GM12864 (cell line): ENCODE results near the gene SMIM17.

Experiments
- DNase-seq: peaks from one replicate; pipeline ENCODE4 v3.0.0-alpha.2; 2011; ENCODE audit warnings: low read depth
- H3K4me3 ChIP-seq: 2 replicates; pipeline ENCODE4 v1.5.1; 2011; ENCODE audit warnings: mild to moderate bottlenecking, low read depth, low read length, control low read depth
- TF ChIP-seq, protein P1 (sequence below): IDR thresholded peaks from 2 replicates; pipeline ENCODE4 v1.5.1; 2011; ENCODE audit warnings: low read depth, mild to moderate bottlenecking, moderate library complexity, low read length, control low read depth, inconsistent platforms; ENCODE audit errors: missing control alignments

SMIM17 gene

GRCh38 chr19:56683116-56683515, 40.2 kb downstream of the SMIM17 start:
- no peak overlapping the region for H3K4me3 ChIP-seq
- DNase-seq: no peak
- TF ChIP-seq, protein P1, sequence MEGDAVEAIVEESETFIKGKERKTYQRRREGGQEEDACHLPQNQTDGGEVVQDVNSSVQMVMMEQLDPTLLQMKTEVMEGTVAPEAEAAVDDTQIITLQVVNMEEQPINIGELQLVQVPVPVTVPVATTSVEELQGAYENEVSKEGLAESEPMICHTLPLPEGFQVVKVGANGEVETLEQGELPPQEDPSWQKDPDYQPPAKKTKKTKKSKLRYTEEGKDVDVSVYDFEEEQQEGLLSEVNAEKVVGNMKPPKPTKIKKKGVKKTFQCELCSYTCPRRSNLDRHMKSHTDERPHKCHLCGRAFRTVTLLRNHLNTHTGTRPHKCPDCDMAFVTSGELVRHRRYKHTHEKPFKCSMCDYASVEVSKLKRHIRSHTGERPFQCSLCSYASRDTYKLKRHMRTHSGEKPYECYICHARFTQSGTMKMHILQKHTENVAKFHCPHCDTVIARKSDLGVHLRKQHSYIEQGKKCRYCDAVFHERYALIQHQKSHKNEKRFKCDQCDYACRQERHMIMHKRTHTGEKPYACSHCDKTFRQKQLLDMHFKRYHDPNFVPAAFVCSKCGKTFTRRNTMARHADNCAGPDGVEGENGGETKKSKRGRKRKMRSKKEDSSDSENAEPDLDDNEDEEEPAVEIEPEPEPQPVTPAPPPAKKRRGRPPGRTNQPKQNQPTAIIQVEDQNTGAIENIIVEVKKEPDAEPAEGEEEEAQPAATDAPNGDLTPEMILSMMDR: no peak

DNA sequence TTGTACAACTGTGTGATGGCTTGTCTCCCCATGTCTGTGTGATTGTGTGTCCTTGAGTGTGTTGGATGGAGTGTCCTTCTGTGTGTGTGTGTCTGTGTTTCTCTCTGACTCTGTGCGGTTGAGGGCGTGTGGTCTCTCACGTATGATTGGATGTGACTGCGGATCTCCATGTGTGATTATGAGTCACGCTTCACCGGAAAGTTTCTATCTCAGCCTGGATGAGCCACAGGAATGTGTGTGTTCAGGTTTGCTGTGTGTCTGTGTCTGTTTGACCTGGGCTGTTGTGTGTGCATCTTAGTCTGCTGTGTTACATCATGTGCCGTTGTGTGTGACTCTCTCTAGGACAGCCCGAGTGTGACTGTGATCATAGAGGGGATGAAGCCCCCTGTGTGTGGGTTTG, 44.1 kb downstream of the SMIM17 start:
- DNase-seq: no peak
- TF ChIP-seq, protein P1: no peak
- no peak overlapping the region for H3K4me3 ChIP-seq

GRCh38 chr19:56689198-56689597, 46.2 kb downstream of the SMIM17 start:
- no peak overlapping the region for H3K4me3 ChIP-seq
- no peak for DNase-seq
- TF ChIP-seq, protein P1: no peak

DNA sequence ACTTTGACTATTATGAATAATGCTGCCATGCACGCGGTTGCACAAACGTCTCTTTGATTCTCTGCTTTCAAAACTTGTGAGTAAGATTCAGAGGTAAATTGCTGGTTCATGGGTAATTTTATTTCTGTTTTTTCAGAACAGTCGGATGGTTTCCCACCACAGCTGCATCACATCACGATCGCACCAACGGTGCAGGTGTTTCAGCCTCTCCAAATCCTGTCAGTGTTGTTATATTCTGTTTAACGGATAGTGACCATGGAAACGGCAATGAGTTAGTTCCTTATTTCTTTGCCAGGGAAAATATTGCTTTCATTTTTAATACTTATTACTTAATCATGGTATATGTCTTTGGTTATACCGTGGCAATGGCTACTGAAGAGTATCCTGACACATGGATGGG, 47.7 kb downstream of the SMIM17 start:
- H3K4me3 ChIP-seq: no peak overlapping the region
- DNase-seq: no peak
- TF ChIP-seq, protein P1: no peak

DNA sequence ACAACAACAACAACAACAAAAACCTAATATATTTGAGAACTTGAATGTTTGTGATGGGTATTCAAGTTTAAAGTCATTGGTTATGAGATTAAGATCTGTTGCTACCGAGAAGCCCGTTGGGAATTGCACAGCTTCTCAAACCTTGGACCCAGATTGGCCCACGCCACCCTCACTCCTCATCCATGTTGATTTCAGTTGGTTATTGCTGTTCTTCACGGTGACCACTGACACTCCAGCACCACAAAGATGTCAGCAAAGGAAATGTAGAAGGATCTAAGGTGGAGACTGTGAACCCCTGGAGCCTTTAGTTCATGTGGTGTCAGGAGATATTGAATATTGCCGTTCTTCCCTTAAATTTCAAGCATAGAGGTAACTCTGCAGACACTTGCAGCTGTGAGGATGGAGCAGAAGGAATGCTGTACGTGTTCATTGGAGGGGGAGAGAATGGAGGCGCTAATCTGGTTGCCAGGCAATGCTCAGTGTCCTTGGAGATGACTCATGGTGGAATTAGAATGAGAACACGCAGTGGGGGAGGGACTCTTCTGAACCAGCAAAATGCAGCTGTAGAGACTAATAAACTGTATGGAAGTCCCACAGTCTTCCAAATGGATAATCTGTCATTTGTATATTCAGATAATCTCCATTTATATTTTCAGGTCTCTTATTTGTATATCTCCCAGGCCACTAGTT, 49.4 kb downstream of the SMIM17 start:
- no peak overlapping the region for H3K4me3 ChIP-seq
- DNase-seq: no peak
- TF ChIP-seq, protein P1: no peak

GRCh38 chr19:56699552-56699951, 56.6 kb downstream of the SMIM17 start:
- TF ChIP-seq, protein P1: no peak
- H3K4me3 ChIP-seq: no peak overlapping the region
- DNase-seq: no peak

- H3K4me3 ChIP-seq: no peak overlapping the region
- no peak for DNase-seq
- TF ChIP-seq, protein P1: no peak
Observed at GRCh38 chr19:56701895-56702294, 58.9 kb downstream of the SMIM17 start.
